Stomach (tissue), 9 donors: ENCODE measurements around the gene FRRS1. TPM values are rescaled to one million over a fixed set of nuclear protein-coding genes. Genes with fewer than 3 reads are reported as not detected.

ENCODE experiments used
- DNase-seq, 2 donors: peaks; one replicate each; pipeline versions ENCODE4 v3.0.0 to v3.0.0-alpha.2; 2013 to 2019
- H3K27ac ChIP-seq, 5 donors: fragments of 200-600 bp in 4 of 5; sonication (generic) in 4 of 5; one replicate each; pipeline ENCODE4 v1.5.1; 2013 to 2019; ENCODE audit warnings: mild to moderate bottlenecking in 1 of 5, moderate library complexity in 1 of 5
- H3K27me3 ChIP-seq, 3 donors: fragments of 200-600 bp; sonication (generic); one replicate each; pipeline ENCODE4 v1.5.1; 2017 to 2019; ENCODE audit warnings: mixed run types in 1 of 3
- H3K36me3 ChIP-seq, 4 donors: fragments of 200-600 bp; sonication (generic); 1 replicate in 3 of 4; 2 replicates in 1 of 4; pipeline ENCODE4 v1.5.1; 2016 to 2019
- H3K4me1 ChIP-seq, 4 donors: fragments of 200-600 bp; sonication (generic); one replicate each; pipeline ENCODE4 v1.5.1; 2016 to 2019
- H3K4me3 ChIP-seq, 4 donors: fragments of 200-600 bp; sonication (generic) in 3 of 4; one replicate each; pipeline ENCODE4 v1.5.1; 2016 to 2019; ENCODE audit warnings: mild to moderate bottlenecking in 1 of 4
- H3K9me3 ChIP-seq, 4 donors: fragments of 200-600 bp; sonication (generic); one replicate each; pipeline ENCODE4 v1.5.1; 2016 to 2019
- CTCF ChIP-seq, 7 experiments: fragments of 450-650 bp in 4 of 7; fragments of 200-600 bp in 3 of 7; sonication (generic) in 3 of 7; IDR thresholded peaks; one replicate each; pipeline ENCODE4 v1.5.1; 2016 to 2019; ENCODE audit warnings: antibody characterized with exemption in 7 of 7, control low read depth in 2 of 7, mild to moderate bottlenecking in 1 of 7
- EP300 ChIP-seq: sonication (generic); formaldehyde crosslinking; IDR thresholded peaks from one replicate; pipeline ENCODE4 v1.6.1; 2017; ENCODE audit warnings: antibody characterized with exemption
- POLR2A ChIP-seq, 4 donors: fragments of 450-650 bp; IDR thresholded peaks; one replicate each; pipeline ENCODE4 v1.6.1; 2016; ENCODE audit warnings: antibody characterized with exemption in 4 of 4, control low read depth in 2 of 4, mild to moderate bottlenecking in 1 of 4, moderate library complexity in 1 of 4
- POLR2AphosphoS5 ChIP-seq, 3 donors: sonication (generic); formaldehyde crosslinking; IDR thresholded peaks; one replicate each; pipeline ENCODE4 v1.6.1; 2016; ENCODE audit warnings: antibody characterized with exemption in 3 of 3
- WGBS, 5 donors: extraction: QIAGEN DNeasy Blood & Tissue Kit in 3 of 5; methylation state at CpG; one replicate each; pipeline versions ENCODE4 v1.1.5 to v1.1.7; 2013 to 2018; 5-methylcytosine and 5-hydroxymethylcytosine counted together
- intact Hi-C: fragments of 100-400 bp; cut with DNase I; formaldehyde crosslinking; loops from one replicate; pipeline ENCODE4 v1.15.1; 2023; ENCODE audit warnings: low total_unique reads
- polyA plus RNA-seq, 3 donors: library from polyadenylated mRNA; stranded (reverse); fragments of 200-250 nt; gene quantifications; one replicate each; pipeline ENCODE4 v1.2.3, GENCODE V29; 2013
- total RNA-seq, 5 donors: library from RNA; depleted of rRNA; stranded (reverse); fragments of >200 nt; gene quantifications; one replicate each; pipeline versions ENCODE4 v1.1.0 to v1.2.3, GENCODE V29; 2014 to 2016
- donor health status: healthy with polysubstance abuse.
- donor health status: Bipolar disorder and iron deficiency.
- donor health status: healthy.

Gene FRRS1
- total and polyA plus RNA-seq, 8 donors, result 0.46 to 21.1 (median 4.0) TPM

GRCh38 chr1:99772809-99773208 is 6.4 kb upstream of the FRRS1 start:
- intact Hi-C loops, result no loop called here
- Histone ChIP-seq H3K4me3 (no peak overlapping the region), H3K4me1 (peaks cover 0 to 15% (median 5%) of the 10 kb centered on the region in 4 donors), H3K36me3 (no peaks in the 10 kb centered on the region), H3K27me3 (no peaks in the 10 kb centered on the region), H3K27ac (no peak overlapping the region), H3K9me3 (no peaks in the 10 kb centered on the region)
- 93 to 99% (median 97%) methylated on average over 3 of the region's 3 CpGs for WGBS, 5 donors
- no peak for DNase-seq
- TF ChIP-seq POLR2AphosphoS5 (IDR thresholded peaks at IDR 0.05) (no peak), POLR2A (IDR thresholded peaks at IDR 0.05) (no peak), EP300 (no peak), CTCF (IDR thresholded peaks at IDR 0.05) (no peak)

- intact Hi-C loops, result no loop called here
- Histone ChIP-seq H3K36me3 (no peaks in the 10 kb centered on the region), H3K27me3 (no peaks in the 10 kb centered on the region), H3K27ac (no peak overlapping the region), H3K9me3 (no peaks in the 10 kb centered on the region), H3K4me1 (peaks cover 0 to 28% (median 13%) of the 10 kb centered on the region in 4 donors), H3K4me3 (no peak overlapping the region)
- no peak for DNase-seq
- no peak for TF ChIP-seq CTCF (IDR thresholded peaks at IDR 0.05)
- TF ChIP-seq POLR2AphosphoS5 (IDR thresholded peaks at IDR 0.05), result no peak
- no peak for TF ChIP-seq EP300
- TF ChIP-seq POLR2A (IDR thresholded peaks at IDR 0.05), result no peak
These were observed 5.1 kb upstream of the FRRS1 start for GRCh38 chr1:99771513-99771918.

GRCh38 chr1:99768524-99769245 is 2.2 kb upstream of the FRRS1 start:
- Histone ChIP-seq H3K36me3 (no peaks in the 10 kb centered on the region), H3K9me3 (no peaks in the 10 kb centered on the region), H3K27ac (no peak overlapping the region), H3K4me1 (peaks cover 0 to 46% (median 23%) of the 10 kb centered on the region in 4 donors), H3K4me3 (no peak overlapping the region), H3K27me3 (no peaks in the 10 kb centered on the region)
- 72 to 84% (median 76%) methylated on average over 6 of the region's 6 CpGs for WGBS, 5 donors
- intact Hi-C loops, result no loop called here
- TF ChIP-seq EP300, result no peak
- no peak for TF ChIP-seq POLR2AphosphoS5 (IDR thresholded peaks at IDR 0.05)
- TF ChIP-seq CTCF (IDR thresholded peaks at IDR 0.05), result no peak
- DNase-seq, result peak in 1 of 2 donors; percentile 23

- no peak overlapping the region for H3K27ac ChIP-seq
- 50 to 65% (median 59%) methylated on average over 3 of the region's 3 CpGs for WGBS, 5 donors
These were observed 1.7 kb upstream of the FRRS1 start for GRCh38 chr1:99768104-99768503.

More at GRCh38 chr1:99768104-99768503, 1.7 kb upstream of the FRRS1 start:
- peaks cover 0 to 46% (median 23%) of the 10 kb centered on the region in 4 donors for H3K4me1 ChIP-seq
- H3K4me3 ChIP-seq, result no peak overlapping the region
- H3K36me3 ChIP-seq, result no peaks in the 10 kb centered on the region
- peak in 1 of 2 donors; percentile 42 for DNase-seq
- TF ChIP-seq POLR2AphosphoS5 (IDR thresholded peaks at IDR 0.05) (no peak), POLR2A (IDR thresholded peaks at IDR 0.05) (no peak), EP300 (no peak), CTCF (IDR thresholded peaks at IDR 0.05) (no peak)
- intact Hi-C loops, result no loop called here
- H3K27me3 ChIP-seq, result no peaks in the 10 kb centered on the region
- no peaks in the 10 kb centered on the region for H3K9me3 ChIP-seq
